Omental fat pad (tissue), 4 donors: Measurements from ENCODE around the gene TUBGCP2. TPM values are rescaled to one million over a fixed set of nuclear protein-coding genes. Genes with fewer than 3 reads are reported as not detected.
"Not testable (repeated sequence)": the region's sequence is repeated elsewhere in the genome, so short reads cannot be mapped to it uniquely, and the experiment has no call there.

Experiments used
- ATAC-seq: fragments of 150-250 bp; one replicate; pipeline ENCODE4 v1.9.1; 2016; ENCODE audit warnings: mild to moderate bottlenecking, moderate library complexity; ENCODE audit not compliant: low FRiP score
- DNase-seq: peaks from one replicate; pipeline ENCODE4 v3.0.0-alpha.2; 2019; ENCODE audit warnings: low spot score
- CTCF ChIP-seq, 3 donors: fragments of 450-650 bp; IDR thresholded peaks; one replicate each; pipeline ENCODE4 v1.5.1; 2016 to 2017; ENCODE audit warnings: antibody characterized with exemption in 3 of 3, mild to moderate bottlenecking in 3 of 3, moderate library complexity in 2 of 3
- total RNA-seq, 4 donors: library from RNA; depleted of rRNA; stranded (reverse); fragments of >200 nt; gene quantifications; one replicate each; pipeline ENCODE4 v1.1.0, GENCODE V29; 2016

Gene TUBGCP2
- total RNA-seq, 4 donors from 2014 or later: 29.0 to 44.5 (median 36.3) TPM

GRCh38 chr10:133326745-133327650 is 18.3 kb upstream of the TUBGCP2 start:
- DNase-seq: no peak
- ATAC-seq: no peak
- TF ChIP-seq CTCF (IDR thresholded peaks at IDR 0.05): no peak

- no peak for ATAC-seq
- no peak for DNase-seq
- TF ChIP-seq CTCF (IDR thresholded peaks at IDR 0.05): no peak
Observed at GRCh38 chr10:133326223-133326551, 17.5 kb upstream of the TUBGCP2 start.

- no peak for DNase-seq
- no peak for TF ChIP-seq CTCF (IDR thresholded peaks at IDR 0.05)
- ATAC-seq: peak; percentile 12
Observed at GRCh38 chr10:133325440-133326222, 17.0 kb upstream of the TUBGCP2 start.

GRCh38 chr10:133324857-133325260 is 16.2 kb upstream of the TUBGCP2 start:
- ATAC-seq (no peak), DNase-seq (no peak)

GRCh38 chr10:133324198-133324792 is 15.6 kb upstream of the TUBGCP2 start:
- DNase-seq: no peak
- no peak for ATAC-seq
- TF ChIP-seq CTCF (IDR thresholded peaks at IDR 0.05): no peak

More at GRCh38 chr10:133324857-133325260, 16.2 kb upstream of the TUBGCP2 start:
- no peak for TF ChIP-seq CTCF (IDR thresholded peaks at IDR 0.05)

- not testable (repeated sequence) for ATAC-seq, DNase-seq
Observed at GRCh38 chr10:133322064-133322709, 13.5 kb upstream of the TUBGCP2 start.

GRCh38 chr10:133320852-133321422 is 12.3 kb upstream of the TUBGCP2 start:
- not testable (repeated sequence) for DNase-seq, ATAC-seq
